GM12878 (cell line): Measurements from ENCODE around the gene ATP2A2. TPM values are rescaled to one million over a fixed set of nuclear protein-coding genes. Genes with fewer than 3 reads are reported as not detected.
"Not testable (repeated sequence)": the region's sequence is repeated elsewhere in the genome, so short reads cannot be mapped to it uniquely, and the experiment has no call there.

Experiments used
- ATAC-seq: fragments of 200-7000 bp; cut with Tn5 transposase; 3 replicates; pipeline ENCODE4 v1.9.1; 2020; ENCODE audit warnings: mild to moderate bottlenecking, moderate library complexity
- BruUV-seq: library from RNA; stranded (reverse); fragments of 400-500 nt; replicated peaks from 2 replicates; lab custom pipeline; 2021; lab: Mats Ljungman, UMichigan
- CTCF ChIA-PET: fragments of 300-600 bp; sonication (Branson Sonifier 250); formaldehyde crosslinking; extraction: SDS; loops from one replicate; lab custom pipeline; 2021; ENCODE audit warnings: inconsistent platforms; lab: Yijun Ruan, JAX
- POLR2A ChIA-PET: fragments of 350-600 bp; formaldehyde crosslinking; extraction: SDS; loops from one replicate; lab custom pipeline; 2021; ENCODE audit warnings: inconsistent platforms; lab: Charles Lee
- RAD21 ChIA-PET: fragments of 300-600 bp; sonication (Branson Sonifier 250); formaldehyde crosslinking; loops from one replicate; lab custom pipeline; 2023; ENCODE audit warnings: antibody characterized with exemption; ENCODE audit not compliant: unreplicated experiment; lab: Charles Lee
- SMC1A ChIA-PET: fragments of 300-600 bp; sonication (Branson Sonifier 250); formaldehyde crosslinking; loops from one replicate; lab custom pipeline; 2023; ENCODE audit not compliant: unreplicated experiment, uncharacterized antibody; lab: Charles Lee
- DNase-seq: peaks from one replicate; pipeline ENCODE4 v3.0.0-alpha.2; 2011; ENCODE audit warnings: low read depth, low spot score
- FAIRE-seq: peaks from 3 replicates; lab custom pipeline; 2011; peaks lifted over from hg19 to GRCh38; lab: Jason Lieb, UNC
- H2AFZ ChIP-seq: 2 replicates; pipeline ENCODE4 v1.6.0; 2011; ENCODE audit warnings: low read depth, low read length, control low read depth; ENCODE audit not compliant: control insufficient read depth
- H3K27ac ChIP-seq: 2 replicates; pipeline ENCODE4 v1.5.1; 2011; ENCODE audit warnings: control low read depth; ENCODE audit not compliant: control insufficient read depth, insufficient read depth
- H3K27me3 ChIP-seq, 2 experiments: replicated peaks in 1 of 2; 2 replicates each; pipeline versions ENCODE4 v1.6.0 to v1.6.1; 2011; ENCODE audit warnings: low read length in 1 of 2; ENCODE audit not compliant: control insufficient read depth in 2 of 2, insufficient read depth in 2 of 2
- H3K36me3 ChIP-seq, 2 experiments: 2 replicates each; pipeline ENCODE4 v1.5.1; 2011; ENCODE audit warnings: low read length in 1 of 2; ENCODE audit not compliant: control insufficient read depth in 2 of 2, insufficient read depth in 2 of 2
- H3K4me1 ChIP-seq: 2 replicates; pipeline ENCODE4 v1.6.1; 2011; ENCODE audit warnings: mild to moderate bottlenecking, low read length, moderate library complexity, mixed read lengths; ENCODE audit not compliant: control insufficient read depth, insufficient read depth
- H3K4me2 ChIP-seq: 2 replicates; pipeline ENCODE4 v1.6.0; 2011; ENCODE audit warnings: control low read depth; ENCODE audit not compliant: control insufficient read depth, insufficient read depth
- H3K4me3 ChIP-seq: fragments of 200-600 bp; sonication (generic); 2 replicates; pipeline ENCODE4 v1.5.1; 2016
- H3K79me2 ChIP-seq: 2 replicates; pipeline ENCODE4 v1.6.0; 2011; ENCODE audit warnings: low read length; ENCODE audit not compliant: control insufficient read depth, insufficient read depth
- H3K9ac ChIP-seq: 2 replicates; pipeline ENCODE4 v1.8.0; 2011; ENCODE audit warnings: low read length, control low read depth, mixed read lengths; ENCODE audit not compliant: control insufficient read depth, insufficient read depth
- H3K9me3 ChIP-seq: replicated peaks from 3 replicates; pipeline ENCODE4 v1.5.1; 2011; ENCODE audit warnings: mild to moderate bottlenecking, low read length; ENCODE audit not compliant: control insufficient read depth, insufficient read depth
- H4K20me1 ChIP-seq: 2 replicates; pipeline ENCODE4 v1.6.0; 2011; ENCODE audit not compliant: control insufficient read depth, insufficient read depth
- DPF2 ChIP-seq: fragments of 450-650 bp; IDR thresholded peaks from 2 replicates; pipeline ENCODE4 v1.6.1; 2017; ENCODE audit warnings: mild to moderate bottlenecking
- FOS ChIP-seq: IDR thresholded peaks from 3 replicates; pipeline ENCODE4 v1.6.1; 2011; ENCODE audit warnings: borderline replicate concordance; ENCODE audit not compliant: insufficient read length; ENCODE audit errors: extremely low read depth
- POLR2A ChIP-seq: IDR thresholded peaks from 2 replicates; pipeline ENCODE4 v1.6.1; 2011; ENCODE audit warnings: low read depth, mild to moderate bottlenecking, low read length
- TCF7 ChIP-seq: IDR thresholded peaks from 2 replicates; pipeline ENCODE4 v1.6.1; 2014; ENCODE audit warnings: antibody characterized with exemption, borderline replicate concordance
- ZNF217 ChIP-seq: fragments of 450-650 bp; IDR thresholded peaks from 2 replicates; pipeline ENCODE4 v1.6.1; 2017; ENCODE audit warnings: antibody characterized with exemption, mild to moderate bottlenecking
- WGBS: methylation state at CpG from one replicate; pipeline ENCODE4 v1.1.6; 2016; ENCODE audit warnings: low lambda C conversion rate; ENCODE audit not compliant: insufficient replicate concordance, insufficient coverage; ENCODE audit errors: missing lambda C conversion rate; 5-methylcytosine and 5-hydroxymethylcytosine counted together
- in situ Hi-C: fragments of 300-500 bp; cut with MboI; formaldehyde crosslinking; loops from 9 replicates; pipeline ENCODE4 v1.14.3; 2018; ENCODE audit warnings: mixed read lengths
- intact Hi-C: fragments of 100-400 bp; cut with micrococcal nuclease; formaldehyde crosslinking; loops from one replicate; pipeline ENCODE4 v1.14.2; 2022; ENCODE audit not compliant: unreplicated experiment
- polyA plus RNA-seq, 11 experiments: library from polyadenylated mRNA; depleted of rRNA in 4 of 11; unstranded in 6 of 11; stranded (reverse) in 5 of 11; fragments of >200 nt; fragmentation: Nextera tagmentation in 4 of 11; fragmentation: Illumina TruSeq in 1 of 11; extraction: Ambion mirVana in 4 of 11; extraction: Trizol in 1 of 11; gene quantifications; 1 replicate in 1 of 11; 2 replicates in 10 of 11; pipeline versions ENCODE4 v1.2.1 to v1.2.3, GENCODE V29; 2011 to 2016; ENCODE audit warnings: inconsistent platforms in 2 of 11, missing spikeins in 2 of 11, low read depth in 1 of 11
- total RNA-seq, 4 experiments: library from RNA; depleted of rRNA in 3 of 4; stranded (reverse); fragments of >200 nt in 3 of 4; fragmentation: Illumina TruSeq in 1 of 4; extraction: Trizol in 1 of 4; gene quantifications; 2 replicates each; pipeline versions ENCODE4 v1.2.1 to v1.2.3, GENCODE V29; 2013 to 2021
- TF ChIP-seq, protein P1 (sequence below): IDR thresholded peaks from 2 replicates; pipeline ENCODE4 v1.6.1; 2012; ENCODE audit warnings: improper control_type of control experiment, low read depth, low read length; ENCODE audit not compliant: insufficient replicate concordance

Gene ATP2A2
- total and polyA plus RNA-seq, 10 of the 15 experiments (the other 5 are each of a cell fraction or from before 2014, with no cell fraction given), result 3.7 to 133 (median 34.4) TPM

DNA sequence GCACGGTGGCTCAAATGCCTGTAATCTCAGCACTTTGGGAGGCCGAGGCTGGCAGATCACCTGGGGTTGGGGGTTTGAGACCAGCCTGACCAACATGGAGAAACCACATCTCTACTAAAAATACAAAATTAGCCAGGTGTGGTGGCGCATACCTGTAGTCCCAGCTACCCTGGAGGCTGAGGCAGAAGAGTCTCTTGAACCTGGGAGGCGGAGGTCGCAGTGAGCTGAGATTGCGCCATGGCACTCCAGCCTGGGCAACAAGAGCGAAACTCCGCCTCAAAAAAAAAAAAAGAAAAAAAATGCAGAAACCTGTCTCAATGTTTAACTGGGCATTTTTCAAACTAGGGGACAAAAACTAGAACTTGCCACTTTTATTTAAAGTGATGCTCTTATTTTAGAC, 59.2 kb downstream of the ATP2A2 start:
- in situ Hi-C loops, intact Hi-C loops, BruUV-seq, POLR2A ChIA-PET, DNase-seq, H4K20me1 ChIP-seq, H3K27me3 ChIP-seq, ATAC-seq, H3K4me3 ChIP-seq, H3K4me1 ChIP-seq, H3K27ac ChIP-seq, H3K9me3 ChIP-seq, H3K9ac ChIP-seq, FAIRE-seq, H3K79me2 ChIP-seq, H3K4me2 ChIP-seq, H2AFZ ChIP-seq: not testable (repeated sequence)
- RAD21 ChIA-PET, result interaction anchor here (1.1 kb wide), 1 partner anchor 91 kb away, joined by 4 read pairs; no protein-coding TSS in a partner anchor
- peaks cover 60 to 77% of the 10 kb centered on the region in 2 experiments for H3K36me3 ChIP-seq
- SMC1A ChIA-PET, result interaction anchor here (1.0 to 1.5 kb wide), 4 partner anchors 19 to 91 kb away, joined by 3 to 5 read pairs (median 4); no protein-coding TSS in a partner anchor
- WGBS, result 97% methylated on average over 8 of the region's 8 CpGs
- CTCF ChIA-PET, result interaction anchor here (0.8 to 1.7 kb wide), 3 partner anchors 10 to 239 kb away, joined by 4 to 6 read pairs (median 6); no protein-coding TSS in a partner anchor

DNA sequence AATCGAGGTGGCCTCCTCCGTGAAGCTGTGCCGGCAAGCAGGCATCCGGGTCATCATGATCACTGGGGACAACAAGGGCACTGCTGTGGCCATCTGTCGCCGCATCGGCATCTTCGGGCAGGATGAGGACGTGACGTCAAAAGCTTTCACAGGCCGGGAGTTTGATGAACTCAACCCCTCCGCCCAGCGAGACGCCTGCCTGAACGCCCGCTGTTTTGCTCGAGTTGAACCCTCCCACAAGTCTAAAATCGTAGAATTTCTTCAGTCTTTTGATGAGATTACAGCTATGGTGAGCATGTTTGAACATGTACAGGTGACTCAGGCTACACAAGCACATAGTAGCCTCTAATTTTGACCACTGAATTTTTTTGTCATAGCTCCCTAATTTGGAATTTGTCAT, 59.7 kb downstream of the ATP2A2 start:
- no peak for FAIRE-seq
- in situ Hi-C loops, result no loop called here
- H3K27ac ChIP-seq, result no peak overlapping the region
- H4K20me1 ChIP-seq, result no peaks in the 10 kb centered on the region
- ChIA-PET POLR2A (no interaction called here), RAD21 (no interaction called here)
- H3K79me2 ChIP-seq, result no peaks in the 10 kb centered on the region
- H3K27me3 ChIP-seq, result no peaks in the 10 kb centered on the region
- intact Hi-C loops, result no loop called here
- BruUV-seq, result no TSS peak
- H3K4me3 ChIP-seq, result no peak overlapping the region
- H3K4me2 ChIP-seq, result no peak overlapping the region
- no peaks in the 10 kb centered on the region for H3K9me3 ChIP-seq
- TF ChIP-seq POLR2A, result peak; percentile 45; the same call in 1 of the 2 replicates
- TF ChIP-seq DPF2, result no peak
- TF ChIP-seq, protein P1, sequence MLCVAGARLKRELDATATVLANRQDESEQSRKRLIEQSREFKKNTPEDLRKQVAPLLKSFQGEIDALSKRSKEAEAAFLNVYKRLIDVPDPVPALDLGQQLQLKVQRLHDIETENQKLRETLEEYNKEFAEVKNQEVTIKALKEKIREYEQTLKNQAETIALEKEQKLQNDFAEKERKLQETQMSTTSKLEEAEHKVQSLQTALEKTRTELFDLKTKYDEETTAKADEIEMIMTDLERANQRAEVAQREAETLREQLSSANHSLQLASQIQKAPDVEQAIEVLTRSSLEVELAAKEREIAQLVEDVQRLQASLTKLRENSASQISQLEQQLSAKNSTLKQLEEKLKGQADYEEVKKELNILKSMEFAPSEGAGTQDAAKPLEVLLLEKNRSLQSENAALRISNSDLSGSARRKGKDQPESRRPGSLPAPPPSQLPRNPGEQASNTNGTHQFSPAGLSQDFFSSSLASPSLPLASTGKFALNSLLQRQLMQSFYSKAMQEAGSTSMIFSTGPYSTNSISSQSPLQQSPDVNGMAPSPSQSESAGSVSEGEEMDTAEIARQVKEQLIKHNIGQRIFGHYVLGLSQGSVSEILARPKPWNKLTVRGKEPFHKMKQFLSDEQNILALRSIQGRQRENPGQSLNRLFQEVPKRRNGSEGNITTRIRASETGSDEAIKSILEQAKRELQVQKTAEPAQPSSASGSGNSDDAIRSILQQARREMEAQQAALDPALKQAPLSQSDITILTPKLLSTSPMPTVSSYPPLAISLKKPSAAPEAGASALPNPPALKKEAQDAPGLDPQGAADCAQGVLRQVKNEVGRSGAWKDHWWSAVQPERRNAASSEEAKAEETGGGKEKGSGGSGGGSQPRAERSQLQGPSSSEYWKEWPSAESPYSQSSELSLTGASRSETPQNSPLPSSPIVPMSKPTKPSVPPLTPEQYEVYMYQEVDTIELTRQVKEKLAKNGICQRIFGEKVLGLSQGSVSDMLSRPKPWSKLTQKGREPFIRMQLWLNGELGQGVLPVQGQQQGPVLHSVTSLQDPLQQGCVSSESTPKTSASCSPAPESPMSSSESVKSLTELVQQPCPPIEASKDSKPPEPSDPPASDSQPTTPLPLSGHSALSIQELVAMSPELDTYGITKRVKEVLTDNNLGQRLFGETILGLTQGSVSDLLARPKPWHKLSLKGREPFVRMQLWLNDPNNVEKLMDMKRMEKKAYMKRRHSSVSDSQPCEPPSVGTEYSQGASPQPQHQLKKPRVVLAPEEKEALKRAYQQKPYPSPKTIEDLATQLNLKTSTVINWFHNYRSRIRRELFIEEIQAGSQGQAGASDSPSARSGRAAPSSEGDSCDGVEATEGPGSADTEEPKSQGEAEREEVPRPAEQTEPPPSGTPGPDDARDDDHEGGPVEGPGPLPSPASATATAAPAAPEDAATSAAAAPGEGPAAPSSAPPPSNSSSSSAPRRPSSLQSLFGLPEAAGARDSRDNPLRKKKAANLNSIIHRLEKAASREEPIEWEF, result no peak
- TF ChIP-seq ZNF217, result no peak
- no peak for TF ChIP-seq TCF7
- TF ChIP-seq FOS, result no peak
- TF ChIP-seq, all 136 proteins: peak for 1
- over 99% methylated on average over 18 of the region's 18 CpGs for WGBS
- no peak overlapping the region for H3K9ac ChIP-seq
- H3K4me1 ChIP-seq, result 0 out of 2 replicates have a peak, but pooled peaks cover 4% of the 10 kb centered on the region
- CTCF ChIA-PET, result interaction anchor here (0.8 to 1.7 kb wide), 2 partner anchors 11 to 239 kb away, joined by 4 to 6 read pairs; no protein-coding TSS in a partner anchor
- no peak overlapping the region for H2AFZ ChIP-seq
- SMC1A ChIA-PET, result interaction anchor here (0.7 to 1.0 kb wide), 2 partner anchors 10 to 91 kb away, joined by 3 read pairs; no protein-coding TSS in a partner anchor
- peaks cover 61 to 73% of the 10 kb centered on the region in 2 experiments for H3K36me3 ChIP-seq
- DNase-seq (no peak), ATAC-seq (no peak)
